Loucy (cell line): ENCODE measurements around the gene TRMT61A.

Source experiments
- H2AFZ ChIP-seq: fragments of 200-600 bp; sonication (generic); 2 replicates; pipeline ENCODE4 v1.6.0; 2016; ENCODE audit warnings: antibody characterized with exemption, mild to moderate bottlenecking, low read length, moderate library complexity
- H3F3A ChIP-seq: fragments of 200-600 bp; 2 replicates; pipeline ENCODE4 v1.6.0; 2016; ENCODE audit warnings: antibody characterized with exemption, low read depth, mild to moderate bottlenecking
- H3K27me3 ChIP-seq: fragments of 200-600 bp; sonication (generic); 2 replicates; pipeline ENCODE4 v1.6.1; 2014; ENCODE audit warnings: low read length, mild to moderate bottlenecking; ENCODE audit not compliant: insufficient read depth, poor library complexity, severe bottlenecking
- H3K36me3 ChIP-seq: fragments of 200-600 bp; sonication (generic); 2 replicates; pipeline ENCODE4 v1.6.1; 2016; ENCODE audit warnings: low read length; ENCODE audit not compliant: insufficient read depth
- H3K4me1 ChIP-seq: fragments of 200-600 bp; sonication (generic); 2 replicates; pipeline ENCODE4 v1.5.1; 2014; ENCODE audit warnings: low read length, mild to moderate bottlenecking; ENCODE audit not compliant: insufficient read depth, poor library complexity, severe bottlenecking
- H3K4me2 ChIP-seq: fragments of 200-600 bp; sonication (generic); 2 replicates; pipeline ENCODE4 v1.6.0; 2014; ENCODE audit warnings: antibody characterized with exemption, low read length, low read depth, mild to moderate bottlenecking; ENCODE audit not compliant: poor library complexity, severe bottlenecking
- H3K4me3 ChIP-seq: fragments of 200-600 bp; sonication (generic); 2 replicates; pipeline ENCODE4 v1.5.1; 2014; ENCODE audit warnings: low read length, mild to moderate bottlenecking, mixed read lengths; ENCODE audit not compliant: poor library complexity, severe bottlenecking
- H3K79me2 ChIP-seq: fragments of 200-600 bp; sonication (generic); 2 replicates; pipeline ENCODE4 v1.6.1; 2014; ENCODE audit warnings: low read length; ENCODE audit not compliant: insufficient read depth
- H3K9ac ChIP-seq: fragments of 200-600 bp; sonication (generic); 2 replicates; pipeline ENCODE4 v1.6.0; 2014; ENCODE audit warnings: mild to moderate bottlenecking, low read depth, low read length, moderate library complexity; ENCODE audit not compliant: poor library complexity, severe bottlenecking
- H3K9me2 ChIP-seq: fragments of 200-600 bp; sonication (generic); replicated peaks from 2 replicates; pipeline ENCODE4 v1.6.1; 2016; ENCODE audit warnings: low read depth, low read length, mixed read lengths
- H3K9me3 ChIP-seq: fragments of 200-600 bp; sonication (generic); 2 replicates; pipeline ENCODE4 v1.6.1; 2014; ENCODE audit warnings: mild to moderate bottlenecking, antibody characterized with exemption, low read length, low read depth; ENCODE audit not compliant: insufficient read depth
- H4K20me1 ChIP-seq: fragments of 200-600 bp; sonication (generic); 2 replicates; pipeline ENCODE4 v1.6.0; 2014; ENCODE audit warnings: antibody characterized with exemption, low read length, mild to moderate bottlenecking; ENCODE audit not compliant: insufficient read depth, poor library complexity, severe bottlenecking
- EZH2phosphoT487 ChIP-seq: fragments of 200-600 bp; IDR thresholded peaks from 2 replicates; pipeline ENCODE4 v1.6.1; 2018; ENCODE audit warnings: antibody characterized with exemption, mild to moderate bottlenecking, moderate library complexity, borderline replicate concordance
- TF ChIP-seq, protein P1 (sequence below): fragments of 200-600 bp; sonication (generic); conservative IDR thresholded peaks from 2 replicates; pipeline ENCODE4 v1.5.1; 2014; ENCODE audit warnings: mild to moderate bottlenecking, antibody characterized with exemption, low read length

Gene TRMT61A

DNA sequence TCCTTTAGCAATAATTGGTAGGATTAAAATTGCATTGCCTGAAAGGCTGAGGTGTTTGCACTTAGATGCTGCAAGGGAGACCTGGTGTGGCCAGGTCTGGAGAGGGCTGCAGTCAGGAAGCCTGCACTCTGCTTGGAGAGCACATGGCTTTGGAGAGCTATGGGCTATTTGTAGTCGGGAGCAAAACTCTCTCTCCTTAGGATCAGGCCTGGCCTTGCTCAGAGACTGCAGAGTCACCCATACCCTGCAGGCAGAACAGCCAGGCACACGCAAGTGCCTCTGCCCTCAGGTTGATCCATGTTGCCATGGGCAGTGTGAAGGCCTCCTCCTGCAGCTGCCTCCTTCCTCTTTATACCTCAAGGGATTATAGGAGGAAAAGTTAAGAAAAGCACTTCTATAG lies 33.1 kb upstream of the TRMT61A start:
- Histone ChIP-seq H3K9me3 (no peaks in the 10 kb centered on the region), H3K79me2 (no peaks in the 10 kb centered on the region), H3K36me3 (peaks cover 69% of the 10 kb centered on the region), H3K4me3 (no peak overlapping the region), H2AFZ (no peak overlapping the region), H4K20me1 (no peaks in the 10 kb centered on the region), H3K4me1 (no peaks in the 10 kb centered on the region), H3K9ac (no peak overlapping the region), H3K27me3 (no peaks in the 10 kb centered on the region), H3F3A (no peaks in the 10 kb centered on the region), H3K9me2 (no peaks in the 10 kb centered on the region), H3K4me2 (no peak overlapping the region)
- no peak for TF ChIP-seq EZH2phosphoT487
- TF ChIP-seq, protein P1, sequence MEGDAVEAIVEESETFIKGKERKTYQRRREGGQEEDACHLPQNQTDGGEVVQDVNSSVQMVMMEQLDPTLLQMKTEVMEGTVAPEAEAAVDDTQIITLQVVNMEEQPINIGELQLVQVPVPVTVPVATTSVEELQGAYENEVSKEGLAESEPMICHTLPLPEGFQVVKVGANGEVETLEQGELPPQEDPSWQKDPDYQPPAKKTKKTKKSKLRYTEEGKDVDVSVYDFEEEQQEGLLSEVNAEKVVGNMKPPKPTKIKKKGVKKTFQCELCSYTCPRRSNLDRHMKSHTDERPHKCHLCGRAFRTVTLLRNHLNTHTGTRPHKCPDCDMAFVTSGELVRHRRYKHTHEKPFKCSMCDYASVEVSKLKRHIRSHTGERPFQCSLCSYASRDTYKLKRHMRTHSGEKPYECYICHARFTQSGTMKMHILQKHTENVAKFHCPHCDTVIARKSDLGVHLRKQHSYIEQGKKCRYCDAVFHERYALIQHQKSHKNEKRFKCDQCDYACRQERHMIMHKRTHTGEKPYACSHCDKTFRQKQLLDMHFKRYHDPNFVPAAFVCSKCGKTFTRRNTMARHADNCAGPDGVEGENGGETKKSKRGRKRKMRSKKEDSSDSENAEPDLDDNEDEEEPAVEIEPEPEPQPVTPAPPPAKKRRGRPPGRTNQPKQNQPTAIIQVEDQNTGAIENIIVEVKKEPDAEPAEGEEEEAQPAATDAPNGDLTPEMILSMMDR = no peak

DNA sequence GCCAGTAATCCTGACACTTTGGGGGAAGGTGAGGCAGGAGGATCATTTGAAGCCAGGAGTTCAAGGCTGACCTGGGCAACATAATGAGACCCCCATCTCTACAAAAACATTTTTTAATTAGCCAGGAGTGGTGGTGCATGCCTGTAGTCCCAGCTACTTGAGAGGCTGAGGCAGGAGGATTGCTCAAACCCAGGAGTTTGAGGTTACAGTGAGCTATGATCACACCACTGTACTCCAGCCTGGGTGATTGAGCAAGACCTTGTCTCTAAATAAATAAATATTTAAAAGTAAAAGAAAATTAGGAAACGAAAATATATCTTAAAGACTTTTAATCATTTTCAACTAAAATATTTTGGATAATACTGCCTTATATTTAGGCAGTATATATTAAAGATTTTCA lies 32.2 kb upstream of the TRMT61A start:
- H3F3A ChIP-seq = no peaks in the 10 kb centered on the region

DNA sequence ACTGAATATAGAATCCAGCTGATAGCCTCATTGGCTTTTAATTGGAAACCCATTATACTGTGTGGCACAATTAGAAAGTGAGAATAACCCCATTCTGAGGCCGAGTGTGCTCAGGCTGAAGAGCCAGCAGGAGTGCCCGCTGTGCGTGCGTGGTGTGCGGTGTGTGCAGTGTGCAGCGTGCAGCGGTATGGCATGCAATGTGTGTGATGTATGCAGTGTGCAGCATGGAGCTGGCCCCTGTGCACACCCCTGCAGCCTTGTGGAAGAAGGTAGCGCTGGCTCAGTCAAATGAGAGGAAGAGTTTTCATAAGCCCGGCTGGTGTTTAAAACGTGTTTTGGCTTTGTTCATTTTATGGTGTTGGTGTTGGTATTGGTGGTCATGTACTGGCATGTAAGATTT lies 29.3 kb upstream of the TRMT61A start:
- Histone ChIP-seq H3K9me3 (no peaks in the 10 kb centered on the region), H4K20me1 (no peaks in the 10 kb centered on the region), H3K4me3 (no peak overlapping the region), H2AFZ (no peak overlapping the region), H3K9ac (no peak overlapping the region), H3K27me3 (no peaks in the 10 kb centered on the region), H3K4me1 (no peaks in the 10 kb centered on the region), H3K9me2 (no peaks in the 10 kb centered on the region), H3K4me2 (no peak overlapping the region), H3K79me2 (no peaks in the 10 kb centered on the region), H3F3A (no peaks in the 10 kb centered on the region), H3K36me3 (peaks cover 78% of the 10 kb centered on the region; the same call in 1 of the 2 replicates)
- TF ChIP-seq, protein P1 = no peak
- no peak for TF ChIP-seq EZH2phosphoT487

More for the DNA sequence above, 32.2 kb upstream of the TRMT61A start:
- Histone ChIP-seq H3K27me3 (no peaks in the 10 kb centered on the region), H3K9ac (no peak overlapping the region), H3K4me2 (no peak overlapping the region), H3K9me3 (no peaks in the 10 kb centered on the region), H2AFZ (no peak overlapping the region), H4K20me1 (no peaks in the 10 kb centered on the region), H3K79me2 (no peaks in the 10 kb centered on the region), H3K4me3 (no peak overlapping the region), H3K9me2 (no peaks in the 10 kb centered on the region), H3K4me1 (no peaks in the 10 kb centered on the region), H3K36me3 (peaks cover 69% of the 10 kb centered on the region)
- TF ChIP-seq, protein P1 = no peak
- TF ChIP-seq EZH2phosphoT487 = no peak
